ENCODE results near the gene AMOTL2.

The AMOTL2 gene

GRCh38 chr3:134378818-134379217 is 4.6 kb upstream of the AMOTL2 start:
- no peak for DNase-seq (ENCODE audit: low read depth in 3 of 3)

GRCh38 chr3:134378384-134378783 is 4.1 kb upstream of the AMOTL2 start:
- DNase-seq (ENCODE audit: low read depth in 3 of 3): no peak

DNA sequence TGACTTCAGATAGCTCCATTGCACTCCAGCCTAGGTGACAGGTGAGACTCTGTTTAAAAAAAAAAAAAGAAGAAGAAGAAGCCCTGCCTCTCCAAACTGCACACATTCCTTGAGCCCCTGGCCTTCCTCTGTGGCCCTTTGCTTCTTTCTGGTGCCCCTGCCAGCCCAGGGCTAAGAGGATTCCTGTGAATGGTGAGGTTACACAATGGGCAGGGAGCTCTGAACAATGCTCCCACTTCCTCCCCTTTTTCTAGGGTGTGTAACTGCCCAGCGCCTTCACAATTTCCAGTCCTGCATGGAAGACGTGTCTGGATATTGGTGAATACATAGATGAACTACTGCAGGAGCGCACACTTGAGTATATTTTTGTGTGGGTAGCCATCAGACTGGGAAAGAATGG is 3.6 kb upstream of the AMOTL2 start:
- no peak for DNase-seq (ENCODE audit: low read depth in 3 of 3)

- no peak for DNase-seq (ENCODE audit: low read depth in 3 of 3)
Measured at GRCh38 chr3:134376786-134377426, 2.7 kb upstream of the AMOTL2 start.

GRCh38 chr3:134376385-134376765 is 2.1 kb upstream of the AMOTL2 start:
- DNase-seq (ENCODE audit: low read depth in 3 of 3): no peak

DNA sequence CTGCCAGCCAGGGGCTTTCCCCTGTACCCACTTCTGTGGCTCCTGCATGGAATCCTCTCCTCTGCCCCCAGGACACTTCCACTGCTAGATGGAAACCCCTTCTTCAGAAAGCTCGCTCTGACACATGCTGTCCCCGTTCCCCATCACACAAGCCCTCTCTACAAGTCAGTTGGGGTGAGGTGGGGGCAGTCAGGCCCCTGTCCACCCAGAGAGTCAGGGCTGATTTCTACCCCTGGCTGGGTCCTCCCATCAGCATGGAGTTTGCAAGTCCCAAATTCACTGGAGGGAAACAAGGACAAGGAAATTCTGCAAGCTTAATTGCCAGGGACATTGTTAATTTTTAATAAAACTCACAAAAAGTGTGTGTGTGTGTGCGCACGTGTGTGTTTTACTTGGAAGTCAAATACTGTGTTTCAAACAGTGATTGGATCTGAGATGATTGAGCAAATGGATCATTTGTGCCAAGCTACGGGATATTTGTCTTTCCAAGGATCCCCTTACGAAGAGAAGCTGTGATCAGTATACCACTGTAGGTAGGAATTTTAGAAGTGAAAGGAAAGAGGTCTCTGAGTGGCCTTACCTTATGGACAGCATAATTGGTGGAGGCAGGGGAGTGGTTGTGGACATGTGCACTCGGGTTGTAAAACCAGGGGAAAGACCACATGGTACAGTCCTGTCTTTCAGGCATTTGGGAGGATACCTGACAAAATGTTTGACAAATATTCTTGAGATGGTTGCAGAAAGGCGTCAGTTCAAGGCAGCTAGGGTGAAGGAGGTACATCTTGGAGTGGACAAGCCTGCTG is 1.5 kb upstream of the AMOTL2 start:
- no peak for DNase-seq (ENCODE audit: low read depth in 3 of 3)

DNA sequence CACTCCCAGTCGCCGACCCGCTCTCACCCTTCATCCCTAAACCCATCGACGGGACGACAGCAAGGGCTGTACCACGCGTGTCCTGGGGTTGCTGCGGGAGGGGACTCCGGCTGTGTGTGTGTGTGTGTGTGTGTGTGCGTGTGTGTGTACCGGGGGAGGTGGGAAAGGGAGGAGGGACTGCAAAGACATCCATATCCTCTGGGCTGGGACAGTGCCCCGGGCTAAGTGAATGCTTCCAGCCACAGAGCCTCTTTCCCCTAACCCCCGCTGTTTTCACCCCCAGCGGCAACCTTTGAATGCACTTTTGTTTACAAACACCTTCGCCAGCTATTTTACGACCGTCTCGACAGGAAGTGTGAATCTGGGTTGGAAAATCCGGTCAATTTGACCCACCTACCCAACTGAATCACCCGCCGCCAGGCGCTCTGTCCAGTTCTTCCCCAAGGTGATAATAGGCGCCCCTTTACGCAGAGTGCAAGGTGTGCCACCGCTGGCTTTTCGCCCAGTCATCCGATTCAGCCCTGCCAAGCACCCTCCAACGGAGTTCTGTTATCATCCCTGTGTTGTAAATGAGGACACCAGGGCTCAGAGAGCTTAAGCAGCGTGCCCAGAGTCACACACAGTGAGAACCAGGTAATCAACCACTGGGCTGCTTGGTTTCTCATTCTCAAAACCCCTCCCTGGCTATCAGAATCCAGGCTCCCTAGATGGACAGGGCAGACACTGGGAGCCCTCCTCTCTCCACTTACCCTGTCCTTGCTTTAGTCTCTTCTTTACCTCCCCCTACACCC is 739 bp upstream of the AMOTL2 start:
- DNase-seq (ENCODE audit: low read depth in 3 of 3): no peak

DNA sequence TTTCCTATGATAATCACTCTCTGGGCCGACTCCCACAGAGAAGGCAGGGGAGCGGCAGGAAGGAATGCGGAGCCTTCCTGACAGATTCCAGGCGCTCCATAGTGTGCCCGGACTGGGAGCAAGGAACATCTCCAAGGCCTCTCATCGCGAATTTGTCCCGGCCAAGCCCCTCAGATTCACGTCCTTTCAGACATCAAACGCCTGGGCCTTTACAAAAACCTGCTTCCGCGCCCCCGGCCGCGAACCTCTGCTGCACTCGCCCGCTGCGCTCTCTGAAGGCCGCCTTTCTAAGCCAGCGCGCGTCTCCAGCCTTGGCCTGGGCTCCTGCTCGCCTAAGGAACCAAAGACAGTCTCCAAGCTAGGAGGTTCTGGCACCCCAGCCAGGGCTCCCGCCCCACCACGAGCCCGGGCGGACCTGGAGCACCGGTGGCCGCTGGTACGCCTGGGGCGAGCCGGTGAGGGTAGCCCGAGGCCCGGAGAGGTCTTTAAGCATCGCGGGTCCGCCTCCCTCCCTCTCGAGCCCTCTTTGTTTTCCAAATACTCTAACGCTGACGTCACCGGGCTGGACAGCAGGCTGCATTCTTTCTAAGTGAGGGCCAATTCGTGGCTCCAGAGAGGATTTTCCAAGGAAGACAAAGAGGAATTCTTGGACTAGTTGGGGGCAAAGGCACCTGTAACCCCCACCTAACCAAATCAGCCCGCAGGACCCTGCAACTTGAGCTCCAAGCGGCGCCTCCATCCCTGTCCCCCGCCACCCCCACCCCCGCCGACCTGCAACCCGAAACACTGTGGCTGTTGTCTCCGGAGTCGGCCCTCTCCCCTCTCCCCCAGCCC is 759 bp downstream of the AMOTL2 start:
- DNase-seq (ENCODE audit: low read depth in 3 of 3): no peak

GRCh38 chr3:134372396-134373270 is 1.6 kb downstream of the AMOTL2 start:
- no peak for DNase-seq (ENCODE audit: low read depth in 3 of 3)

- no peak for DNase-seq (ENCODE audit: low read depth in 3 of 3)
Measured at GRCh38 chr3:134371542-134372324, 2.5 kb downstream of the AMOTL2 start.

DNA sequence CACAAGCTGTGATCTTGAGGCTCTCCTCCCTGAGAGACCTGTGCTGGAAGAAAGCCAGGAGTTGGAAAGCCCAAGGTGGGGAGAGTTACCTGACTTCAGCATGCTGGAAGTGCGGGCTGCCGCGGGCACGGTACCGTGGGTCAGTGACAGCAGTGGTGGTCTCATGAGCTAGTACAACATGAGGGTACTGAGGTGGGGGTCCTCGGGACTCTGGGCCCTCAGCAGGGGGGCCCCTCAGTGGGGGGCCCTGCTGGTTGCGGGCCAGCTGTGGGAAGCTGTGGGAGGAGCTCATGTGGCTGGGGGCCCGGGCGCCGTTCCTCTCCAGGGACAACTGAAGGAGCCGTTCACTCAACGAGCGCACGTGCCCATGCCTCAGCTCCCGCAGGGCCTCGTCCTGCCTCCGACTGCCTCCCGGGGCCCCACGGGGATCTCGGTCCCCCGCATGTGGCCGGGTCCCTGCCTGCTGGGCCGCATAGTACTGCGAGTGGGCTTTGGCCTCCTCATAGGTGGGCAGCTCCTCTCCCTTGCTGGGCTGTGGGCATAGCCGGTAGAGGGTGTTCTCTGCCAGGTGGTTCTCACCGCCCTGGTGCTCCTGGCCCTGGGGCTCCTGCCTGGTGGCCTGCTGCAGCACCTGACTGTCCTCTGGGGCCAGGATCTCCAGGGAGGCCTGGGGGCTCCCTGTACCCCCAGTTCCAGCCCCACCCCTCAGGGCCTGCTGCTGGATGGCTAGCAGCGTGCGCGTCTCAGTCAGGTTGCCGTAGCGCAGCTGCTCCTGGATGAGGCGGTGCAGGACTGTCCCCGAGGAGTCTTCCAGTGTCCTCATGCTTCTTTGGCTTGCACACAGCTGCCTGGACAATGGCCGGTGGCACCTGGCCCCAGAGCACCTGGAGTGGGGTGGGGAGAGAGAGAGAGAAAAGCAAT is 3.4 kb downstream of the AMOTL2 start:
- no peak for DNase-seq (ENCODE audit: low read depth in 3 of 3)

- no peak for DNase-seq (ENCODE audit: low read depth in 3 of 3)
Measured at GRCh38 chr3:134369861-134370596, 4.2 kb downstream of the AMOTL2 start.

DNA sequence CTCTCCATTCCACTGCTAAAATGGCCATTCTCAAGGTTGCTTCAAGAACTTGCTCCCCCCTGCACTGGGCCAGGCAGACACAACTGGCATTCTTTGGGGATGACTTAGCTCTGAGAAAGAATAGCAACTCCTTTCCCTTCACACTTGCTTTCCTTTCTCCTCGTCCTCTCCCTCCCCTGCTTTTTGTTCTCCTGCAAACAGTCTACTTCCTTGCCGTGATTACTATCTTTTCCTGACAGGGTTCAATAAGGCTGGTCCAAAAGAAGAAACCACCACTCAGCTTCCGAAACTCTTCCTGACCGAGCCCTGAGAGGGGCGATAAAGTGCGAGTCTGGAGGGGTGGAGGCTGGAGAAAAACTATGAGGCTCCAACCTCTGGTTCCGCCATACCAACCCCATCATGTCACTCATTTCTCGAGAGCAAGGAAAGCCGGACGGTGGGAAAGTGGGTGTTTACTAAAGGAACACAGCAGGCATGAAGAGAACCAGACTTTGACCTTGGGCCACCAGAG is 5.0 kb downstream of the AMOTL2 start:
- DNase-seq (ENCODE audit: low read depth in 3 of 3): no peak

DNA sequence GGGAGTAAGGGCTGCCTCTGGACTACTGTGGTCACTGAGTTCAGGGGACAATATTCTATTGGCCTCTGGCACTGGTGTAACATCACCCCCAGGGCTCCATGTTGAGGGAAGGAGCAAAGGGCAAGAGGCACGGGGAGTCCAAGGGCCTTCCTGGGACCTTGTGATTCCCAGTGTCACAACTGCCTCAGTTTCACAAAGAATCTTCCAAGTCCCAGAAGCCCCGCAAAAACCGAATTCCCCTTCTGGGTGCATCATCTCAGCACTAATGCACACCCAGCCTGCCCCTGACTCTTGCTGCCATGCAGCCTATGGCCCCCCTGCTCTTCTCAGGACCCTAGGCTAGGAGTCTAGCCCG is 5.5 kb downstream of the AMOTL2 start:
- DNase-seq (ENCODE audit: low read depth in 3 of 3): no peak

DNA sequence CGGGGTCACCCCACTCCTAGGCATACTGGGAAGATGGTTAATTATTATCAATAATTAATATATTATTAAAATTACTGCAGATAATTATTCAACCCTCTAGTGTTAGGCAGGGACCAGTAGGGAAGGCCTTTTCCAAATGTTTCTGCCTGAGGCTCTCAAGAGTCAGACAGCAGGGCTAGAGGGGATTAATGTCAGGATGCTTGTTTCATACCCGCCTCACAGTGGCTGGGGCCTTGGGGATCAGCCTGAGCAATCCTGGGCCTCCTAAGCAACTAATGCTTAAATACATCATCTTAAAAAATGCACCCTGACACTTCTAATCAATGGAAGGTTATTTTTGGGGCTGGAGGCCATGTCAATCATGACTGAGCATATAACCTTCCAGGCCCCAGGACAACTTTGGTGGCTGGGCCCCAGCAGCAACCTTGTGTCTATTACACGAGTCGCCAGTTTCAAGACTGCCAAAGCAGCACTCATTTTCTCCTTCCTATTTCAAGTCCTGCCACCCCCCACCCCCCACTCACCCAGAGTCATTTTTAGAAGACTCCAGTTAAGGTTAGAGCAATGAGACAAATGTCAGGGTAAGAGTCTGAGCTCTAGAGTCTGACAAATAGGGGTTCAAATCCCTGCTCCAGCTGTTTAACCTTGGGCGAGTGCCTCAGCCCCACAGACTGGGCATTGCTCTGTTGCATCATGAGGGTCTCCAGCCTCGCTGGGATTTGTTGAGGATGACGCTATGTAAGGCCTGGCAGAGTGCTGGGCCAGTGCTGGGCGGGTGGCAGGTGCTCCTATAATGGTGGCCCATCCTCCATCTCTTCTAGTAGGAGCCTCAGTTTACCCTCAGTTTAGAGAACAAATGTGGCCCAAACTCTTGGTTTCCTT is 6.1 kb downstream of the AMOTL2 start:
- DNase-seq (ENCODE audit: low read depth in 3 of 3): peak in 1 of 3 donors; percentile 11

DNA sequence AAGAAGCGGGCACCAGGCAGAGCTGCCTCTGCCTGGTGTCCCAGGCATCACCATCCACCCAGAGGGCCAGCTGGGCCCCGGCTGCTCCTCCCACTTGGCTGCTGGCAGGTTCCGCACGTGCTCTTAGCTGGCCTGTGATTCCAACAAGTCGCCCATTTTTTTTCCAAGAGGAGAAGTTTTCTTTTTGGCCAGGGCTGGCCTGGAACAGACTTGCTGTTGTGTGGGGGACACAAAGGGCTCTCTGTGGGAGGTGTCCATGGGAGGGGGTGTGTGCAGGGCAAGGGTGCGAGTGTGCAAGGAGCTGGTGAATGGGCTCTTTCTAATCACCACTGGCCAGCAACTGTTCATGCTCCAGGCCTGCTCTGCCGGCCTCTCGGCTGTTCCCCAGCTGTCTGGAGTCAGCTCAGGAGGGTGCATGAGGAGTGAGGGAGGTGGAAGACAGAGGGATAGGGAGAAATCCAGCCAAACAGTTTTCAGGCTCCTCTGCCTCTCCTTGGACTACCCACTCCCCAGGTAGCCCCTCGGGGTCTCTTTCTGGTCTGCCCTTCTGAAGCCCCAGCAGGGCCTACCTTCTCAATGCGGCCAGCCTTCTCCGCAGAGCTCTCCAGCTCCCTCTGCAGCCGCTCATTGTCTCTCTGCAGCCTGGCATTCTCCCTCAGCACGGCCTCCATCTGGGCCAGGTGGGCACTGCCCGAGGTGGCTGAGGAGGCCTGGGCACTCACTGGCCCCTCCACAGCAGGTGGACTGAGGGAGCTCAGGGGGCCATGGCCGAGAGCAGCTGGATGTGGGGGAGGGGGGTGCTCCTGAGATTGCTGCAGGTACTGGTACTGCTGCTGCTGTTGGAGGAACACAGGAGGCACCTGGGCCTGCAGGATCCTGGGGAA is 7.1 kb downstream of the AMOTL2 start:
- DNase-seq (ENCODE audit: low read depth in 3 of 3): no peak
